Hematopoietic multipotent progenitor cell treated with erythropoietin and hydrocortisone succinate and interleukin-3 and kit ligand, for 17 days (in vitro differentiated cells): ENCODE data around the gene DMKN.
"Not testable (repeated sequence)": the region's sequence is repeated elsewhere in the genome, so short reads cannot be mapped to it uniquely, and the experiment has no call there.

Experiments
- DNase-seq: peaks from one replicate; pipeline ENCODE4 v3.0.0-alpha.2; 2015; ENCODE audit warnings: low spot score

The DMKN gene

DNA sequence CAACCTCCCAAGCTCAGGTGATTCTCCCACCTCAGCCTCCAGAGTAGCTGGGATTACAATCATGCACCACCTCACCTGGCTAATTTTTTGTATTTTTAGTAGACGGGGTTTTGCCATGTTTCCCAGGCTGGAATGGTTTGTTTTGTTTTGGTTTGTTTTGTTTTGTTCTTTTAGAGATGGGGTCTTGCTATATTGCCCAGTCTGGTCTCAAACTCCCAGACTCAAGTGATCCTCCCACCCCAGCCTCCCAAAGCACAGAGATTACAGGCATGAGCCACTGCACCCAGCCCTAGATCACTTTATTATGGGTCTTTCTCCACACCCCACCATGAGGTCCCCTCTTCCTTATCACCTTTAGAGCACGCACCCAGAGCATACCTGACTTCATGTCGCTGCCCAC lies 15.2 kb downstream of the DMKN start:
- no peak for DNase-seq

DNA sequence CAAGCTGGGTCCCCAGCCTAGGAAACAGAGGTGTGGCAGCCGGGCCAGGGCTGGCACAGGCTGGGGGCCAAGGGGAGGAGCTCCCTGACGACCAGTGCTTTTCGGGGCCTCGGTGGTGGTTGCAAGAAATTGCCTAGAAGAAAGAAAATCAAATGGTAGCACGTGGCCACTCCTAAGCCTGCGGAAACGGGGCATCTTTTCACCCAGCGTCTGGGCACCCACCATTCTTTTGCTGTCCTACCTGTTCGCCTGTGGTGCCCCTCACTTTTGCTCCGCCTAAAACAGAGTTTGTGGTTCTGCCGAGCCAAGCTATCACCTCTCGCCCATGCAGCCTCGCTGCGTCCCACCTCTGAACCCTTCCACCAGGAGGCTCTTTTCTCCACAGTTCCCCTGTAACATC lies 16.0 kb downstream of the DMKN start:
- DNase-seq = no peak

GRCh38 chr19:35495107-35496064 lies 18.1 kb downstream of the DMKN start:
- DNase-seq = peak; percentile 35

DNA sequence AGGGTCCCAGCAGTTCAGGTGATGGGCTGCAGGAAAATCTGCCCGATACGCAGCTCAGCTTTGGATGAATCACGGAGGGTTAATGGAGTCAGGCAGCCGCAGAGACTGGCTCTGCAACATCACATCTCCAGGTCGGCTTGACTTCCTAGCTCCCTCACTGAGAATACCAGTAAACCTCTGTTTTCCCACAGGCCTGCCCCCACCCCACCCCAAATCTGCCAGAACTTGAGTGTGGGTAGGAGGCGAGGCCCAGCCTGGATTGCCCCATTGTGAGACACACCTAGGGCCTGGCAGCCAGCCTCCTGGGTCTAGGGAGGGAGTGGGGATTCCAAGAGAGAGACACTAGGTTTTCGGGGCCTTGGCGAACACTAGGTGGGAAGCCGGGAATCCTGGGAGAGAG lies 19.5 kb downstream of the DMKN start:
- no peak for DNase-seq

DNA sequence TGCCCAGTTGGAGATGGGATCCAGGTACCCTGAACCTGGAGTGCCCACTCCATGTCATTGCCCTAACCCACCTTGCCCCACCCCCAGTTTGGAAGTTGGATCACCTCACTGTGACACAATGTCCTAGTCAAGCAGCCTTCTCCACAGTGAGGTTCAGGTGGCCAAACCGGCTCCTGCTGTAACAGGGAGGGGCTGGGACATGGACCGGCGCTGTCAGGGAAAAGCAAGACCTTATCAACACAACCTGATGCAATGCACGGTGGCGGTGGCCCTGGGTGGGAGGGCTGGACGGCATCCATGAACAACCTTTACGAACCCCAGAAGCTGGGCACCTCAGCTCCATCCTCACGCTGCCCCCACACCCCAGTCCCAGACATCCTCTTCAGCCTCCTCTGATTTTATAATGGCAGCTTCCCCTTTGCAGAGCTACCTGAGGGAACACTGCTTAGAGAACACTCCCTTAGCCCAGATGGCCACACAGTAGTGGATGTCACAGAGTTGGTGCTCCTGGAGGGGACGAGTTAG lies 21.6 kb downstream of the DMKN start:
- DNase-seq = no peak

DNA sequence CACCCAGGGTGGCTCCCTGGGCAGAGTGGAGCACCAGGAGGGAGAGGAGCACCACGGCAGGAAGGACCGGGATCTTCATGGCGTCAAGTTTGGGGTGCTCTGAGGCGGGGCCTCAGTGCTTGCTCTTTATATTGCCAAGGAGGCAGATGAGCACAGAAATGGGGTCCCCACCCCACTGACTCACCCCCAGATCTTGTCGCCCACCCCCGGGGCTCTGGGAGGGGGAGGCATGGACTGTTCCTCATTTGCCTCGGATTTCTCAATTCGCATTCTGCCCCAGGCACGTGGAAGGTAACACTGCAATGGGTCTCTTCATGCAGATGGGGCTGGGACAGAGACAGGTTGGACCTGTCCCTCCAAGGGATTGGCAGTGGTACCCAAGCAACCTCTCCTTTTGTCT lies 23.1 kb downstream of the DMKN start, which contains the start of gene KRTDAP:
TSS of gene KRTDAP (minus strand) at position 101 of the 400 bp plus-strand sequence. CDS start at position 79, 22 bp downstream.
- DNase-seq = no peak

- DNase-seq = no peak
Measured at GRCh38 chr19:35488677-35489076, 24.8 kb downstream of the DMKN start.

GRCh38 chr19:35487656-35488182 lies 25.7 kb downstream of the DMKN start:
- DNase-seq = no peak

DNA sequence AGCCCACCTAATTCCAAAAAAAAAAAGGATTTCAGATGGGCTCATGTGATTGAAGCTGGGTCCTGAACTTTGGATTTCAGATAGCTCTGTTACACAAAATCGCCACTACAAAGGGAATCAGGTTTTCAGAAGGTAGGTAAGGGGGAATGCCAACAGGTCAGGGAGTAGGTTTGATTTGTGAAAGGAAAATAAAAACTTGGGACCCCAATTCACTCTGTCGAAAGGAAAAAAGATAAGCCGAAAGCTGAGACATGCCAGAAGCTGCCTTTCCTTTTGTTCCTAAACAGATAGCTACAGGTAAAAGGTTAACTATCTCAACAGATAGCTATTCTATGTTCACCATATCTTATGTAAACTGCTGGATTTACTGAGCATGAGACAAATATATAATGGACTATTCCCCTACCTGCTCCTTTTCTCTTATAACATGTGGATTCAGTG lies 27.2 kb downstream of the DMKN start:
- DNase-seq = no peak

DNA sequence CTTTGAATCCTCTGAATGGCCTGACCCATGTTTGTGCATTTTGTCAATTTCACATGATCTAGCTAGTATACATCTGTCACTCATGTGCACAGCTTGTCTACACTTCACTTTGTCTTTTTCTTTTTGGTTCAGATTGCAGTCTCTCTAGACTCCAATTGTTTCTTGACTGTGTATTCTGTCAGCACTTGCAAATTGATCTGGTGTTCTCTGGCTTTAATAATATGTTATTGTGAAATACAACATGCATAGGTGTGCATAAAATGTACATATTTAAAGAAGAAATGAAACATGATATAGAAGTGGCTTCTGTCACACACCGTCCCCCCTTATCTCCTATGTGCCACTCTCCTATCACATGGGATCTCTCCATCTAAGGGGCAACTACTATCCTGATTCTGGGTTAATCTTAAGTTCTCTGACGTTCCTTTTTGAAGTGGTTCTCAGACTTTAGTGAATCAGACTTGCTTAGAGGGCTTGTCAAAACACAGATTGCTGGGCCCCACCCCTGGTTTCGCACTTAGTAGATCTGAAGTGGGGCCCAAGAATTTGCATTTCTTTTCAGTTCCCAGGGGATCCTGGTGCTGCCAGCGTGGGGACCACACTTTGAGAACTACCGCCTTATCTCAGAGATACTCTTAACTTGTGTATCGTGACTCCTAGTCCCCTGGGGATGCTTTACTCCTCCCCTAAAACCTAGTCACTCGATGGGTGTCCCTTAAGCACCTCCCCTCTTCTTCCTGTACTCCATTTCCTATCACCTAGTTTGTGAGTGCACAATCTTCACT lies 29.0 kb downstream of the DMKN start:
- DNase-seq = no peak

DNA sequence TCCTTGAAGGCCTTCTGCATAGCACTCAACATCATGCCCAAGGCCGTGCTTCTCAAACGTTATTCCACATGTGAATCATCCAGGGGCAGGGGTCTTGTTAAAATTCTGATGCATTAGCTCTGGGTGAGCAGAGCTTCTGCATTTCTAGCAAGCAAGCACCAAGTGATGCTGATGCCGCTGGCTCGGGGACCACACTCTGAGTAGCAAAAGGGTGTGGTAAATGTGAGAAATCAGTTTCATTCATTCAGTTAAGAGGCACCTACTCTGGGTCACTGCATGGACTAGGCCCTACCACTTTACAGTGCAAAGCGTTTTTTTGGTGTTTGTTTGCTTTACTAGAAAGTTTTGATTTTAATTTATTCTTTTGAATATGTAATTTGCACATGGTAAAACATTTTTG lies 30.4 kb downstream of the DMKN start:
- DNase-seq = no peak

GRCh38 chr19:35478794-35479677 lies 34.4 kb downstream of the DMKN start:
- DNase-seq = no peak

- DNase-seq = no peak
Measured at GRCh38 chr19:35476149-35476548, 37.3 kb downstream of the DMKN start.

DNA sequence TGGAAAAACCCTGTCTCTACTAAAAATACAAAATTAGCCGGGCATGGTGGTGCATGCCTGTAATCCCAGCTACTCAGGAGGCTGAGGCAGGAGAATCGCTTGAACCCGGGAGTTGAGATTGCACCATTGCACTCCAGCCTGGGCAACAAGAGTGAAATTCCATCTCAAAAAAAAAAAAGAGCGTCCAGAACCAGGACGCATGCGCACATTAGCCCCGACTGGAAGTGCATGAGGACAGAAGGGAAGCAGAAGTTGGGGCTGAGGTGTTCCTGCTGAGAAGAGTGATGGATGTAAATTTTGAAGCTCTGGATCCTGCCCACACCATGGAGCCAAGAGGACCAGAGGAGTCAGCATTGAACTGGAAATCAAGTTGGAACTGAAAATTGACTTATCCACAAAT lies 38.9 kb downstream of the DMKN start:
- not testable (repeated sequence) for DNase-seq

DNA sequence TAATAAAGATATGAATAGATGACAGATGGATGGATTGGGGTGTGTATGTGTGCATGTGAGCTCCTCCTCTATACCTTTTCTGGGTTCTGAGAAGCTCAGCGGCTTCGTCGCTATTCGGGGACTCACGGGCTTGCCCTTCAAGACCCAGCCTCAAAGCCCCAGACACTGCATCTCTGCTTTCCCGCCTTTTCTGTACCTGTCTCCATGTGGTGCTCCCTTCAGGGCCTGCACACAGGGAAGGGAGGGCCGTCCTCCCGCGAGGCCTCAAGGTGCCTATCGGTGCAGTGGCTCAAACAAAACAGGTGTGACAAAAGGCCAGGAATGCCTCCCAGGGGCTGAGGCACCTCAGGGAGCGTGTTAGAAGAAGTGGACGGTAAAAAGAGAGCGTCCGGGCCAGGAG lies 39.3 kb downstream of the DMKN start:
- no peak for DNase-seq

DNA sequence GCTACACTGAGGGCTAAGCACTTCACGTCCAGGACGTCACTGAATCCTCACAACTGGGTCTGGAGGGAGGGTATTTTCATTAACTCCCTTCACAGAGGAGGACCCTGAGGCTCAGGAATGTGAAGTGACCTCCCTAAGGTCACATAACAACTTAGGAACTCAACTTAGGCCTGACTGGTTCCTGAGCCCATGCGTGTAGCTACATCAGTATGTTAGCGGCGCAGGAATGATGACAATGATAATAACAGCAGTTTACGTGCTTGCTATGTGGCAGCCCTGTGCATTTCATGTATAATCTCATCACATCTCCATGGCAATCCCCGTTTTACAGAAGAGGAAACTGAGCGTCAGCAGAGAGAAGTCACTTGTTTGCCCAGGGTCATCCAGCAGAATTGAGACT lies 41.5 kb downstream of the DMKN start:
- no peak for DNase-seq

DNA sequence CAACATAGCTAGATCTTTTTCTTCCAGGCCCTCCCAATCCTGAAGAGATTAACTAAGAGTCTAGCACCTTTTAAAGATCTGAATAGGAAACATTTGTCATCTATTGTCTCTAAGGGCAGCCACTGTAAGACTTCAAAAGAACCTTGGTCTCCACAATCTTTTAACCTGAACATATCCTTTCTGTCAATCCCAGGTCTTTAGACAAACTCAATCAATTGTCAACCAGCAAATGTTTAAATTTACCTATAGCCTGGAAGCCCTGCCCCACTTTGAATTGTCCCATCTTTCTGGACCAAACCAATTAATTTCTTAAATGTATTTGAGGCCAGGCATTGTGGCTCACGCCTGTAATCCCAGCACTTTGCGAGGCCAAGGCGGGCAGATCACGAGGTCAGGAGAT lies 42.4 kb downstream of the DMKN start:
- not testable (repeated sequence) for DNase-seq

GRCh38 chr19:35470128-35470527 lies 43.3 kb downstream of the DMKN start:
- no peak for DNase-seq

DNA sequence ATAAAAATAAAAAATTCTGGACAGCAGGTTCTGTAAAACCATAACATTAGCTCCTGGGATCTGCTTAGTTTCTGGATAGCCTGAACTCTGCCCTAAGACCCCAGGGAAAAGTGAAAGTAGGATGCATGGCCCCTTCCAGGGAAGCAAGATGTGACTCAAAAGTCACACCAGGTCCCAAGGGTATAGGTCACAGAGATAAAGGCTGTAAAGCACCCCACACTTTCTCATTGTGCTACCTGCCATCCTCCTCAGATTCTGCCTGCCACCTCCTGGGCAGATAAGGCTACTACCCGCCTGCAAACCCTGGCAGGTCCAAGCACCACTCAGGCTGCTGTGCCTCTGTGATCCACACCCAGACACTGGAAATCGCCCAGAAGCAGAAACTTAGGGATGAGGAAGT lies 44.8 kb downstream of the DMKN start:
- DNase-seq = no peak

DNA sequence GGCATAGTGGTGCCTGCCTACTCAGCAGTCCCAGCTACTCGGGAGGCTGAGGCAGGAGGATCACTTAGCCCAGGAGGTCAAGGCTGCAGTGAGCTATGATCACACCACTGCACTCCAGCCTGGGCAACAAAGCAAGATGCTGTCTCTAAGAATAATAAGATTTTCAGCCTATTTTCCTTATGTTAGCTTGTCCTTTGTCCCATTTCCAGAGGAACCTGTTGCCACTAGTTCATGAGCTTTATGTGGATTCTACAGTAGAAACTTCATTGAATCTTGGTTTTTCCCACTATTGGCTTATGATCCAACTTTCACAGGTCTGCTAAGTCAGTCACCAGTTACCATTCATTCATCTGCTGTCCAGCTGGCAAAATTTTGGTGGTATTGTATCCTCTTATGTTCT lies 47.2 kb downstream of the DMKN start:
- DNase-seq = no peak

GRCh38 chr19:35462956-35463355 lies 50.5 kb downstream of the DMKN start:
- DNase-seq = not testable (repeated sequence)
